GM18868 (cell line): ENCODE data around the gene MEF2A.

ENCODE experiments used
- ATAC-seq: cut with Tn5 transposase; IDR thresholded peaks from one replicate; pipeline ENCODE4 v1.9.1; 2021; ENCODE audit warnings: mild to moderate bottlenecking, moderate library complexity; ENCODE audit not compliant: unreplicated experiment

The MEF2A gene

DNA sequence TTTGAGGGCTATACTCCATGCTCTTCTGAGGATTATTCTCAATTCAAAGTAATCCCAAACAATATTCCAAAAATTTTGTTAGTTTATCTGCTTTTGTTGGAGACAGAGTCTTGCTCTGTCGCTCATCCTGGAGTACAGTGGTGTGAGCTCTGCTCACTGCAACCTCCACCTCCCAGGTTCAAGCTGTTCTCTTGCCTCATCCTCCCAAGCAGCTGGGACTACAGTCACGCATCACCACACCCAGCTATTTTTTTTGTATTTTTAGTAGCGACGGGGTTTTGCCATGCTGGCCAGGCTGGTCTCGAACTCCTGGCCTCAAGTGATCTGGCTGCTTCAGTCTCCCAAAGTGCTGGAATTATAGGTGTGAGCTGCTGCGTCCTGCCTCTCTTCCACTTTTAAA, 39.1 kb downstream of the MEF2A start:
- no peak for ATAC-seq

DNA sequence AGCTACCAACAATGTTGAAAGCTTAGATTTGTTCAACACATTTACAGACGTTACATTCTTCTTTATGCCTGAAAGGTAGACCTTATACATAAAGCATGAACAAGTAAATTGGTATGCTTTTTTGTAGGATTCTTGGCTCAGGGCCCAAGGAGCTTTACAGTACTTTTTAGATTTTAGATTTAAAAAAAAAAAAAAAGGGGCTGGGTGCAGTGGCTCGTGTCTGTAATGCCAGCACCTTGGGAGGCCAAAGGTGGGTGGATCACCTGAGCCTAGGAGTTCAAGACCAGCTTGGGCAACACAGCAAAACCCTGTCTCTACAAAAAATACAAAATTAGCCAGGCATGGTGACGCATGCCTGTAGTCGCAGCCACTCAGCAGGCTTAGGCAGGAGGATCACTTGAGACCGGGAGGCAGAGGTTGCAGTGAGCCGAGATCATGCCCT, 39.7 kb downstream of the MEF2A start:
- ATAC-seq: no peak

DNA sequence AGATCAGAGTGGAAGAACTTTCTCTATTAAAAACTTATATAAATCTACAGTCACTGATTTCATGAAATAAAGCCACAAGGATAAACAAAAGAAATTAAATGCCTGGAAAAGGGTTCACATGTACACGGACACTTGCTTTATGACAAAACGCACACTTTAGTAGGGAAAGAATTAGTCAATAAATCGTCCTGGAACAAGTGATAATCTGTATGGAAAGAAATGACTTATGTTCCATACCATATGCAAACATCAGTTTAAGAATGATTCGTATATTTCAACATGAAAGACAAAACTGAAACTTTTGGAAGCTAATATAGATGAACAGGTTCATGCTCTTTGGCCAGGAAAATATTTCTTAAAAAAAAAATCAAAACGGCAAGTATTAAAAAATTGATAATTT, 40.2 kb downstream of the MEF2A start:
- ATAC-seq: no peak

DNA sequence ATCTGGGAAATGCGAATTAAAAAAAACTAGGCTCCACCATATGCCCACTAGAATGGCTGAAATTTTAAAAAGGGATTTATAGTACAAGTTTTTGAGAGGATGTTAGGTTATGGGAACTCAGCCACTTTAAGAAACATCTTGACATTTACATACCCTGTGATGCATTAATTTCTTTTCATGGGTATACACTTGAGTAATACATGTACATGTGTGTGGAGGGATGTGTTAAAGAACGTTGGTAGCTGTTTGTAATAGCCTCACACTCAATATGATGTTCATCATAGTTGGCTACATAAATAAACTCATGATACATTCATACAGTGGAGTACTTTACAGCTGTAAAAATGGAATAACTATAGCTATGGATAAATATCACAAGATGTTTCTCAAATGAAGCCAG, 40.9 kb downstream of the MEF2A start:
- ATAC-seq: no peak

DNA sequence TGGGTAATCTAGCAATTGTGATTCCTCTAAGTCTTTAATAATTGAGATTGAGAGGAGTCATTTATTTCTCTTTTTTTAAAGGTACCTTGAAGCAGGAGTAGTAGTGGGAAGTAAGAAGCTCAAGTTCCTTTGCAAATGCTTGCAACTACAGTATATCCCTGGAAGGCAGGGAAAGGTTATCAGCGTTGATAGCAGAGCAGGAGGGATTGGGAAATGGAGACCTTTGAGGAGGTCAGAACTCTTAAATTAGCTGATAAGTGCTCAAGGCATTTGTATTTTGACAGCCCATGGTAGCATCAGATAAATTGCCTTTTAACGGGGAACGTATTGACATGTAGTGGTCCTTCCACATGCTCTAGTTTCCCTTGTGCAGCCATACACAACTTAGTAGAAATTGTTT, 47.7 kb downstream of the MEF2A start:
- ATAC-seq: no peak

DNA sequence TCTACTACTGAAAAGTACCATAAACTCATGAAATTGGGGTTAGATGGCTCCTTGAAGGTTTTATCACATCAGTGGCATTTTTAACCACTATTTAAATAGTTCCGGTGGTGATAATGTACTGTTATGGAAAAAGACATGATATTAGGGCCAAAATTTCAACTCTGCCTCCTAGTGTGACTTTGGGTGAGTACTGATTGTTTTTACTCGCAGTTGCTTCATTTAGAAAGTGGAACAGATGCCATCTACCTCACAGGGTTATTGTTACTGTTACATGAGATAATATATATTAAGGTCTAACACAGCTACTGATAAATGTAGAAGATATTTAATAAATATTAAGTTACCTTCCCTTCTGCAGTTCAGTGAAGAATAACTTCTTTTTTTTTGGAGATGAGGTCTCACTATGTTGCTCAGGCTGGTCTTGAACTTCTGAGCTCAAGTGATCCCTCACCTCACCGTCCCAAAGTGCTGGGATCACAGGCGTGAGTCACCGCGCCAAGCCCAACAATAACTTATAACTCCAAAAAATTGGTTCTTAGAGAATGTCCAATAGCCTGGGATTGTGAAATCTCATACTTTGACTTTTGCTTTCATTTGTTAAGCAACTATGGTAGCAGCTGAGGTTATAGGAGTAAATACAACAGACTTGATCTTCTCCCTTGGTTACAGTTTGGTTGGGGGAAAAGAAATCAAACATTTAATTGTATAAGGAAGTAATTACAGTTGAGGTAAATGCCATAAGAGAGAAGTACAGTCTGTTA, 48.3 kb downstream of the MEF2A start:
- ATAC-seq: no peak

DNA sequence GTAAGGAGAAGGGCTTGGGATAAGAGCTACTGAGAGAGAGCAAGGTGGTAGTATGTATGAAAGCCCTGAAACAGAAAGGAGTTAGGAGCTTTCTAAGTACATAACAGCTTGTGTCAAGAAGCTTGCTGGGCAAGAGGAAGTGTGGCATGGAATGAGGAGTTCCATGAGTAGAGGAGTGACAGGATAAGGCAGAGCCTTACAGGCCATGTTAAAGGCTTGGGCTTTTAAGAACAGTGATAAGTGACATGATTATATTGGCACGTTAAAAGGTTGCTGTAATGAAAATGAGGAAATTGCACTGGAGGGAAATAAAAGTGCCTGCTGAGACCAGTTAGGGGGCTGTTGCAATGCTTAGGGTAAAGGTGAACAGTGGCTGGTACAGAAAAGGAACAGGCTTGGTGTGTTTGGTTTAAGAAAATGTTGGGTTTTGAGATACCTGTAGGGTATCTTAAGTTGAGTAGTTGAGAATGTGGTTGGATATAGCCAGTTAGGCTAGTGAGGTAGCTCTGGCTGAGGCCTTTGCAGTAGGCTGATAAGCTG, 49.0 kb downstream of the MEF2A start:
- no peak for ATAC-seq

DNA sequence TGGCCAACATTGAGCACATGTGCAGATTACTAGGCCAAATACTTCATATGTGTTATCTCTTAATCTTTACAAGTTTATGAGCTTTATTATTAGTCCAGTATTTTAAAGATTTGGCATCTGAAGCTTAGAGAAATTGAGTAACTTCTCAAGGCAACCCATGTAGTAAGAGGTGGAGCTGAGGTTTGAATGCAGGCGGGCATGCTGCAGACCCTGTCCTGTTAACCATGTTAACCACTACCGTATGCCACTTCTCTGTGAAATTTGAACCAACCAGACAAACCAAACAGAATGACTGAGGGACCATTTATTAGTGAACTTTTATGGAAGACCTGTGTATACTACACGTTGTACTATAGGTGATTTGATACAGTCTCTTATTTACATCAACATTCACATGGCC, 49.7 kb downstream of the MEF2A start:
- ATAC-seq: no peak

DNA sequence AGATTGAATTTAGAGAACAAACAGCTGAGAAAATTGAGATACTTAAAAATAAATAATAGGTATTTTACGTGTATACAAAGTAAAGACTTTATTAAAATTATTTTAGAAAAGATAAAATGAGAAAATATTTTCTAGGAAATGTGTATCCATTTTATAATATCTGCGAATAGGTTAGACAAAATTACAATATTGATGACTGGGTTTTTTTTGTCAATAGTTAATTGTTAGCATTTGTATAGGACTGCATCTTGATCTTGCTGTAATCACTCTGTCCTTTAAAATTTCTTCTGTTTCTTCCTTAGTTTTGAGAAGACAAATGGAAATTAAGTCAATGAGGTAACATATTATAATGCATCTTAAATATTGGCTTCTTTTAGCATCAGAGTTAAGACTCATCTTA, 50.3 kb downstream of the MEF2A start:
- no peak for ATAC-seq

DNA sequence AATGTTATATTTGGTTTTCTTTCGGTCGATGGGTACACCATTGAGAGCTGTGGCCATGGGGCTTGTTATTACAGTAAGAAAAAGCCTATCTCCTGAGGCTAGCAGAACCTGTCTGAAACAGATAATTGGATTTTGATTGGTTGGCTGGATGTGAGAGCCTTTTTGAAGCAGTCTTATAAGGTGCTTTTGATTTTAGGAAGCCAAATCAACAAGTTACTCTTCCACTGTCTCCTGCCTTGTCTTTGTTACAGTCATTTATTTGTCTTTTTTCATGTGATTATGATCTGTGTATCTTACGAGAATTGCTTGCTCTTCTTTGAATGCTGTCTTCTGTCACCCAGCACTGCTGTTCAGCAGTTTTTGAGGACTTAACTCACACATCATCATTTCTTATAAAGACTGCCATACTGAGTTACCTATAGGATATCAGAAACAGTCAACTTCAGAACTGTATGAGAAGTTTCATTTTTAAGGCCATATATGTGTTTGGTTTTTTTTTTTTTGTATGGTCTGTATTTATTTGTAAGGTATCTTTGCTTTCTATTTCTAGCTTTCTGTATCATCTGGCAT, 51.1 kb downstream of the MEF2A start:
- no peak for ATAC-seq

DNA sequence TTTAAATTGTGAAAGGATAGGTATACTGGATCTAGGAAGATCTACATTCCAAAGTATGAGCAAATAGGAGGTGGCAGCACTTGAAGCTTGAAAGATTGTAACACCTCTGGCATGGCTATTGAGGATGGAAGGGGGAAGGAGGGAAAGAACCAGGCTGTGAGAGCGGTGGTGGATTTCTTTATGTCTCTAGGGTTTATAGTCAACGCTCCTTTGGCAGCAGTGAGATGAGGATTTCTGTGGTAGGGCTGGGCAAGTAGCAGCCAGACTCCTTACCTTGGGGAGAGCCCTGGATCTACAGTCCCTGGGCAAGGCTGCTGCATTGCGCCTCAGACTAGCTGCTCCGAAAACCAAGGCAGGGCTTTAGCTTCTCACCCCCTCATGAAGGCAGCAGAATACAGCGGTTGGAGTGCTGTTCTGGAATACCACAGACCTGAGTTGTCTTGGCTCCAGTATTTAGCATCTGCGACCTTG, 53.2 kb downstream of the MEF2A start:
- ATAC-seq: no peak

DNA sequence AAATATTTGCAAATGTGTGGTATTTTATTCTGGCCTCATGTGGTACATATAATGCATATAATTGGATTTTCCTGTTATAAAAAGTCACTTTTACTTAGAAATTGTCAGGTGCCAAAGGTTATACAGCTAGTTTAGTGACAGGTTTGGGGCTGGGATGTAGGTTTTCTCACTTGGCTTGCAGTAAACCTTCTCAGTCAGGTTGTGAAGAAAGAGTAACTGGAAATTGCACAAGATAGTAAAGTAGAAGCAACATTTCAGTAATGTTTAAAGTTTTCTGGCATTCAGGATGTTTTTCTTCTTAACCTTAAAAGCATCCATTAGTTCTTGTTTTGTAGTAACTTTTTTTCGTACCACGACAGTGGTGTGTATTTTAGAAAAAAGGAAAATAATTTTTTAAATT, 53.9 kb downstream of the MEF2A start:
- no peak for ATAC-seq

DNA sequence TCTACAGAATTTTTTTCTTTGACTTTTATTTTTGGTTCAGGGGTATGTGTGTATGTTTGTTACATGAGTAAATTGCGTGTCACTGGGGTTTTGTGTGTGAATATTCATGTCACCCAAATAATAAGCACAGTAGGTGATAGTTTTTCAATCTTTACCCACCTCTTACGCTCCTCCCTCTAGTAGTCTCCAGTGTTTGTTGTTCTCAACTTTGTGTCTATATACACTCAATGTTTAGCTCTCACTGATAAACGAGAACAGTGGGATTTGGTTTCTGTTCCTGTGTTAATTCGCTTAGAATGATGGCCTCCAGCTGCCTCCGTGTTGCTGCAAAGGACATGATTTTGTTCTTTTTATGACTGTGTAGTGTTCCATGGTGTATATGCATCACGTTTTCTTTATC, 54.4 kb downstream of the MEF2A start:
- no peak for ATAC-seq

DNA sequence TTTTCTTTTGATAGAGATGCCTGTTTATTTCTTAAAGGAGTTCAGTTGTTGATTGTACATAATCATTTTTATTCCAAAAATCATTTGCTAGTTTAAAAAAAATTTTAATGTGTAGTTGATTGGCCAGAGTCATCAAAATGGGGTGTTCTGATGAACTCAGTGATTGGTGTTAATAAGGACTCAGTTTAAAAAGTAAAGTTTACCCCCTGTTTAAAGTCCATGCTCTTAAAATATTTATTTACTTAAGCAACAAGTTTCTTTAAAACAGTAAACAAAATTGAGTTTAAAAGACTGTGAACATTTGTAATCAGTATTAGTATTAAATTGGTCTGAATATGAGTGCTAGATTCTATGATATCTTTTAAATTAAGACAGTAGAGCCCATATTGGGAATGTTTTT, 56.0 kb downstream of the MEF2A start:
- ATAC-seq: no peak

DNA sequence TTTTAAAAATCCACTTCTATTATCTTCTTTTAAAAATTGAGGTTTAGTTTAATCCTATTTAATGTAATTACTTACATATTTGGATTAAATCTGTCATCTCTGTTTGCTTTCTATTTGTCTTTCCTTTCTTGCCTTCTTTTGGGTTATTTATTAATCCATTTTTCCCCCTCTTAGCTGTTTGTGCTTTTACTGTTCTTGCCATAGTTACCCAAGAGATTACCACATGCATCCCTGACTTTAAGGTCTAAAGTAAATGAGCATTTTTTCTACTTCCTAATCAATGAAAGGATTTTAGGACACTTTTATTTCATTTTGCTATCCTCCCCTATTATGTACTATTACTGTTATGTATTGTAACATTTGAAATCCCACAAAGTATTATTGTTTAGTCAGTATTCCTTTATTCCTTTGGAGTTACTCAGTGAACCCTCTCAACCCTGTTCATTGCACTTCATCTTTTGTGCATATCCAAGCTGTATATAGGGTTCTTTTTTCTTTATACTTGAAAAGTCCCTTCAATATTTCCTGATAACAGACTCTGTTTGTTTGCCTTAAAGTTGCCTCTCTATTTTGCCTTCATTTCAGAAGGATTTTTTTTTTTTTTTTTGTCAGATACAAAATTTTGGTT, 62.7 kb downstream of the MEF2A start:
- ATAC-seq: no peak

DNA sequence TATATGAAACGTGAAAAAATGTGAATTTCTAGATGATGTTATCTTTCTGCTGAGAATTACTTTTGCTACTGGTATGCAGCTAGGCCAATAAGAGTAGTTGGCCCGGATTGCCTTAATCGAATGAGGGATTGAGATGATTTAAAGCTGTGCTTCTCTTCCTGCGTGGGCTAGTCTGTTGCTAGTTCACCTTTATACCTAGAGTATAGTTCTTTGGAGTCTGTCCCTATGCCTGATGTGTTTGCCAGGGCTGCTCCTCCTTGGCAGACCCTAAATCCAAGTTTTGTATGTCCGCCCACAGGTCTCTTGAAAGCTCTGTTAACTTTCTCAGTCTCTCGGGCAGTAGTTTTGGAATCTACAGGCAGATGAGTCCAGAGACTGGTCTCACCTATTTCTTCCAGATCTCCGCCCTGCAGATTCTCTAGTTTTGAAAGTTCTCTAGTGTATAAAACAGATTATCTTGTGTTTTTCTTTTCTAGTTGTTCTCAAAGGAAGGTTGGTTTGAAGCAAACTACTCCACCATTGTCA, 64.9 kb downstream of the MEF2A start:
- ATAC-seq: no peak

DNA sequence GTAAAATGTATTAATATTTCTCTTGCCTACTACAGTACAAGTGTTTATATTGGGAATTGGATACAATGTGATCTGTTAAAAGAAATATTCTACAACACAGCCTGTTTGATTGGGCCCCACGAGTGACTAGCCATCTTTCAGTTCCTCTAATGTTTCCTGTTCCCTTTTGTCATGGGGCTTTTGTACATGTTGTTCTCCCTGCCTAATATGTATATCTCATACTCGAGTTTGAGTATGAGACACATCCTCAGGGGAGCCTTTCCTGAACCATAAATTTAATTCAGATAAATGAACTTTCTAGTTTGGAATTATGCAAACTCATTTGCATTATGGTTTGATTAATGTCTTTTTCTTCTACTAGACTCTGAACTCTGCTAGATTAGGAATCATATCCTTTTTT, 65.5 kb downstream of the MEF2A start:
- ATAC-seq: peak; percentile 97

DNA sequence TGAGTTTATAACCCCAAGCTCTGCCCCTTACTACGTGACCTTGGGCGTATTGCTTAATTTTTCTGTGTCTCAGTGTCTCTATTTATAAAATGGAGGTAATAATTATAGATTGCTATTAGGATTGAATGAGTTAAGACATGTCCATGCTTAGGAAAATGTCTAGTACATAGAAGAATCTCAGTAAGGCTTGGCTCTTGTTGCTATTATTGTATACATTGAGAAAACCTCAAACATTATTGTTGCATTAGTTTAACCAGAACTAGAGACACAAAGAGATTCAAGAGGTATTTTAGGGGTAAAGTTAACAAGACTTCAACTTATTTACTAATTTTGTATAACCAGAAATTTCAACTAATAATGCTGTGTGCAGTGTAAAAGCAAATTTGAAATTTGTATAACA, 66.7 kb downstream of the MEF2A start:
- ATAC-seq: no peak

DNA sequence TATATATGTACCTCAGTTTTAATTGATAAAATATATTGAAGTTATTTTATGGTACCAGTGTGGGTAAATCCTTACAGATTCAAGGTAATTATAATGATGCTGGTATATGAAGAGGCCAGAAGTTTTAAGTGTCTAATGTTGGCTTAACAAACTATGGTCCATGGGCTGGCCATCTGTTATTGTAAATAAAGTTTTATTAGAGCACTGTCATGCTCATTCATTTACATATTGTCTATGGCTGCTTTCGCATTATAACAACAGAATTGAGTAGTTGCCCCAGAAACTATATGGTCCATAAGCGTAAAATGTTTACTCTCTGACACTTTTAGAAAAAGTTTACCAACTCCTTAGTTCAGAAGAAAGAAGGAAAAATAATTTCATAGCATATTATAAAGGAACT, 67.9 kb downstream of the MEF2A start:
- no peak for ATAC-seq

DNA sequence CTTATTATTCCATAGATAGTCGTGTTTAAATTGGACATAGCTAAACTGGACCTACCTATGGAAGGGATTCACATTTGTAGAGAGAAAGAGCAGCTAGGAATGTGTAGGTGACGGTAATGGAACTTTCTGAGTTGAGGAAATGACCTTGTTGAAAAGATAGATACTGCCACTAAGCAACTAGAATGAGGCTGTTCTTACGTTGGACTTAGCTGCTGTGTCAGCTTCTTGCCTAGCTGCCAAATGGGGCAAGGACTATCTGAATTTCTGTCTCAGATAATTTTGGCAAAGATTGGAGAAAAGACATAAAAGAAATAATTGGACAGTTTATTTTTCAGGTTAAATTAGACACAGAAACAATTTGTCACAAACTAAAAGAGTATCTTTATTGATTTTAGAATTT, 68.8 kb downstream of the MEF2A start:
- ATAC-seq: no peak

DNA sequence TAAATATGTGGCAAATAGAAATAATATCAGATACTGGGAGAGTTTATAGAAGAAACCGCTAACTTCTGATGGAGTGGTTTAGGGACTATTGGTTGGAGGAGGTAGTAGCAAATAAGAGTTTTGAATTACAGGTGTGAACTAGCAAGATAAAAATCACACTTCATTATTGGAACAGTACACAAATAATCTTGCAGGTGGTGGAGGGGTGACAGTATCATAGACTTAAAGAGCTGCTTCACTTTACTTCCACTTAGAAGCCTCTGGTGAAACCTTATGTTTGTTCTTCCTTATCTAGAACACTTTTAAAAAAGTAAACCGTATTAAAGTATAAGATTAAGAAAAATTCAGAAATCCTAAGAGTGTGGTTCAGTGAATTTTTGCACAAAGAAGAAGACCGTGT, 69.4 kb downstream of the MEF2A start:
- ATAC-seq: no peak

DNA sequence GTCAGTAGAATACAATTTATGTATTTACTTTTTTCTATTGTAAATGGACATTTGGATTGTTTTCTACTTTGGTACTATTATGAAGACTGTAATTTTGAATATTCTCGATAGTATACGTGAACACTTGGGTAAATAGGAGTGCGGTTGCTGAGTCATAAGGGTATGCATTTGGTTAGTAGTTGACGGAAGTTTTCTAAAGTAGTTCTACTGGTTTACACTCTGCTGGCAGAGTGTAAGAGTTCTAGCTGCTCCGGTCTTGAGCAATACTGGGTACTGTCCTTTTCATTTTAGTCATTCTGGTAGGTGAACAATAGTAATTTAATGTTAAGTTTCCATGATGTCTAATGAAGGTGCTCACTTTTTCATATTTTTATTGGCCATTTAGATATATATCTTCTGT, 70.0 kb downstream of the MEF2A start:
- peak; percentile 67 for ATAC-seq
